Epithelial cell of proximal tubule (primary cell): ENCODE results near the gene PRPH. TPM values are rescaled to one million over a fixed set of nuclear protein-coding genes. Genes with fewer than 3 reads are reported as not detected.
"Not testable (repeated sequence)": the region's sequence is repeated elsewhere in the genome, so short reads cannot be mapped to it uniquely, and the experiment has no call there.

ENCODE experiments used
- DNase-seq: peaks from one replicate; pipeline ENCODE4 v3.0.0-alpha.2; 2011; ENCODE audit warnings: low read depth
- H3K4me3 ChIP-seq: 2 replicates; pipeline ENCODE4 v1.5.1; 2011; ENCODE audit warnings: low read depth, mild to moderate bottlenecking, low read length
- total RNA-seq: library from RNA; depleted of rRNA; stranded (reverse); fragments of >200 nt; gene quantifications from 2 replicates; pipeline ENCODE4 v1.2.3, GENCODE V29; 2015
- TF ChIP-seq, protein P1 (sequence below): conservative IDR thresholded peaks from 2 replicates; pipeline ENCODE4 v1.5.1; 2012; ENCODE audit warnings: low read depth, mild to moderate bottlenecking, low read length

Gene PRPH
- total RNA-seq, 1 donor from 2014 or later = not detected

DNA sequence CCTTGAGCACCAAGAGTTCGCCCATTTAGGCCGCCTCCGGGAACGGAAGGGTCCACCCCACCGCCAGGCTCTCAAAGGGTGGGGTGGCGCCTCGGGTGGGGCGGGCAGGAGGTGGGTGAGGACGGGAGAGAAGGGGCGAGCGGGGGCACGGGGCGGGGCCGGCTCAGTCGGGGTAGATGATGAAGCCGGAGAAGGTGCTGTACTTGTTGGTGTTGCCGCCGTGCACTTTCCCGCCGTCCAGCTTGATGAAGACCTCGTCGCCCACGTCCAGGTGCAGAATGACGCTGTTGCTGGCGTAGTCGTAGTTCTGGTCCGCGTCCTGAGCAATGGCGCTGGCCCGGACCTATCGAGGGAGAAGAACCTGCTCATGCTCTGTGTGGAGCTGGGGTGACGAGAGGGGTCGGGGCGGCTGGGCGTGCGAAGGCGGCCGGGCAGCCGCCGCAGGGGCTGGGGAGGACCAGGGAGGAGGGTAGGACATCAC, 38.0 kb downstream of the PRPH start:
- no peak overlapping the region for H3K4me3 ChIP-seq
- TF ChIP-seq, protein P1, sequence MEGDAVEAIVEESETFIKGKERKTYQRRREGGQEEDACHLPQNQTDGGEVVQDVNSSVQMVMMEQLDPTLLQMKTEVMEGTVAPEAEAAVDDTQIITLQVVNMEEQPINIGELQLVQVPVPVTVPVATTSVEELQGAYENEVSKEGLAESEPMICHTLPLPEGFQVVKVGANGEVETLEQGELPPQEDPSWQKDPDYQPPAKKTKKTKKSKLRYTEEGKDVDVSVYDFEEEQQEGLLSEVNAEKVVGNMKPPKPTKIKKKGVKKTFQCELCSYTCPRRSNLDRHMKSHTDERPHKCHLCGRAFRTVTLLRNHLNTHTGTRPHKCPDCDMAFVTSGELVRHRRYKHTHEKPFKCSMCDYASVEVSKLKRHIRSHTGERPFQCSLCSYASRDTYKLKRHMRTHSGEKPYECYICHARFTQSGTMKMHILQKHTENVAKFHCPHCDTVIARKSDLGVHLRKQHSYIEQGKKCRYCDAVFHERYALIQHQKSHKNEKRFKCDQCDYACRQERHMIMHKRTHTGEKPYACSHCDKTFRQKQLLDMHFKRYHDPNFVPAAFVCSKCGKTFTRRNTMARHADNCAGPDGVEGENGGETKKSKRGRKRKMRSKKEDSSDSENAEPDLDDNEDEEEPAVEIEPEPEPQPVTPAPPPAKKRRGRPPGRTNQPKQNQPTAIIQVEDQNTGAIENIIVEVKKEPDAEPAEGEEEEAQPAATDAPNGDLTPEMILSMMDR = no peak
- no peak for DNase-seq

DNA sequence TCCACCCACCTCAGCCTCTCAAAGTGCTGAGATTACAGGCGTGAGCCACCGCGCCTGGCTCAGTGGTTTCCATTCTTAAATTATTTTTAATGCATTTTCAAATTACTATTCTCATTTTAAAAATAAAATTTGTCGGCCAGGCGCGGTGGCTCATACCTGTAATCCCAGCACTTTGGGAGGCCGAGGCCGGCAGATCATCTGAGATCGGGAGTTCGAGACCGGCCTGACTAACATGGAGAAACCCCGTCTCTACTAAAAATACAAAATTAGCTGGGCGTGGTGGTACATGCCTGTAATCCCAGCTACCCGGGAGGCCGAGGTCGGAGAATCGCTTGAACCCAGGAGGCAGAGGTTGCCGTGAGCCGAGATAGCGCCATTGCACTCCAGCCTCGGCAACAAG, 38.8 kb downstream of the PRPH start:
- DNase-seq, H3K4me3 ChIP-seq: not testable (repeated sequence)

DNA sequence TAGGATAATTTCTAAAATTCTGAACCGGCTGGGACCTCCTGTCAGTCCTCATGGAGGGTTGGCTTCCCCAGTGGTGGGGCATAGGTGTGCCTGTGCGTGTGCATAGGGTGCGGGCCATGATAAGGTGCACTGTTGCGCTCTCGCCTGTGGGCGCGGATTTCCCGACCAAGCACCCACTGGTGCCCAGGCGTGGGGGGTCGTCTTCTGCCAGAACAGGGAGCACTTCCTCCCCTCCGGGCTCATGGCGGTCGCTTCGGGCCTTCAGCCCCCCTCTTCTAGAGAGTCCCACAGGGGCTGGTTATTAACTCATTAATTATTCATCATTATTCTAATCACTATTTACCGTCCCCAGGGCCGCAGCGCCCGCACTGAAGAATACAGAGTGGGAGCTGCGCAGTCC, 39.3 kb downstream of the PRPH start:
- H3K4me3 ChIP-seq = no peak overlapping the region
- DNase-seq = no peak
- TF ChIP-seq, protein P1 = no peak

DNA sequence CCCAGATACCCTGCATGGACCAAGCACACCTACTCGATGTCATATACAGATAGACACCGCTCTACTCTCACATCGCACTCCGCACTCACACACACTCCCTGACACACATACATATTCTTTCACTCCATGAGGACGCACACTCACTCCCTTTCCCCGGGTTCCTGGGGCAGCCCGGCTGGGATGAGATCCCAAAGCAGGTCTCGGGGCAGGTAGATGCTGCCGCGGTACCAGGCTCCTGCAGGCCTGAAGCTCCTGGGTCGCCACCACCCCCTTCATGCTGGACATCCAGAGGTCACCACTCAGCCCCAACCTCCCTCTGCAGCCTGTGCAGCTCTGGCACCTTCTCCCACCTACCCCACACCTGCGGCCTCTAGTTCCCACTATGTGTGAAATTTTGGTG, 39.7 kb downstream of the PRPH start:
- TF ChIP-seq, protein P1 = no peak
- no peak overlapping the region for H3K4me3 ChIP-seq
- DNase-seq = no peak

DNA sequence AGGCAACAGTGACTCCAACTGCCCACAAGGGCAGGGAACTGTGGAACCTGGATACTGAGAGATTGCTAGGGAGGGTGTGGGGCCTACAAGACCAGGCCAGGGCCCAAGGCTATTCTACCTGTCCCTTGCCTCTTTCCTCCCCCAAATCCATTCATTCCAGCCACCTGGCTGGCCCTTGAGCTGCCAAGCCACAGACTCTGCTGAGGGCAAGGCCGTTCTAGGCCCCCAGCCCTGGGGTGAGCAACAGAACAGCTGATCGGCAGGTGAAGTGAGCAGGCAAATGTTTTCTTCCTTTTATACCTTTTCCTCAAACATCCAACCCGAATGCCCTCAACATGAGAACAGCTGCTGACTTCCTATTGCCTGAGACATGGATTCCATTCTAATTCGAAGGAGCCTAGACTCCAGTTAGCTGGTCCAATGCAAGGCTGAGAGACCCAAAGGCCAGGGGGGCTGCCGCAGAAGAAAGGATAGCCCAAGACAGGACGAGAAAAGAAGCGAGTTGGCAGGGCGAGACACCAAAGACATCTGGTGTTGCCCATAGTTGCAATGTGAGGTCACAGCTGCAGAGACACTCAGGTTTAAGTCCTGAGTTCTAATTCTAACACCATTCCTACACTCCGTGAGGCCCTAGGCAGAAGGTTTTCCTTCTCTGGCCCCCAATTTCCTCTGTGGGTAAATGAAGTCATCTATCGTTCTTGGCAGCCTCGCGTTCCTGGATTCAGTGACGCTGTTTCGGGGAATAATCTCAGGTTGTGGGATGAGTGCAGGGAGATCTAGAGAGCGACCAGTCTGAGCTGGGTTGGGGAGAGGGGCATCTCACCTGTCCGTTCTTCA, 40.4 kb downstream of the PRPH start:
- TF ChIP-seq, protein P1 = no peak
- no peak for DNase-seq
- no peak overlapping the region for H3K4me3 ChIP-seq

DNA sequence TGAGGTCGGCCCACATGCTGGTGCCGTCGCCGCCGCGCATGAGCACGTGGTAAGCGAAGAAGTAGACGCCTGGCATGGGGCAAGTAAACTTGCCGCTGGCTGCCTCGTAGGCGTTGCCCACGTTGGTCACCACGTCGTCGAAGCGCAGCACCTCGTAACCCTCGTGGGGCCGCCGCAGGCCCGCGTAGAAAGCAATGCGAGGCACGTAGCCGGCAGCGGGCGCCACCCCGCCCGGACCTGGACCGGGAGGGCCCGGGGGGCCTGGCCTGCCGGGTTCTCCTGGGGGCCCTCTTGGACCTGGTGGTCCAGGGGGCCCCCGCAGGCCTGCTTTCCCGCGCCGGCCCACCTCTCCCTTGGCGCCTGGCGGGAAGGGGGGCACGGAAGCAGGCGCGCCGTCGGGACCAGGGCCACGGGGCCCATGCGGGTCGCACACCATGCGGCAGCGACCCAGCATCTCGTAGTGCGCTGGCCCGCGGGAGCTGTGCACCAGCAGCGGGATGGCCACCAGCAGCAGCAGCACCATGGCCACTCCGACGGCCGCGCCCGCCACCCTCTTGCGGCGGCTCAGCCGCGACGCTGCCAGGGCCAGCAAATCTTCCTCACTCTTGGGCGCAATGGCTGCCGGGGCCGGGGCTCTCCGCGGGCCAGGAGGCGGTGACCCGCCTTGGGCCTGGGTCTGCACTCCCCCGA, 41.2 kb downstream of the PRPH start:
- DNase-seq = no peak
- TF ChIP-seq, protein P1 = no peak
- H3K4me3 ChIP-seq = no peak overlapping the region
